HG03460 (cell line): Measurements from ENCODE around the gene MUC5B.
"Not testable (repeated sequence)": the region's sequence is repeated elsewhere in the genome, so short reads cannot be mapped to it uniquely, and the experiment has no call there.

Source experiments
- ATAC-seq: cut with Tn5 transposase; IDR thresholded peaks from one replicate; pipeline ENCODE4 v1.9.1; 2021; ENCODE audit not compliant: unreplicated experiment

The MUC5B gene

DNA sequence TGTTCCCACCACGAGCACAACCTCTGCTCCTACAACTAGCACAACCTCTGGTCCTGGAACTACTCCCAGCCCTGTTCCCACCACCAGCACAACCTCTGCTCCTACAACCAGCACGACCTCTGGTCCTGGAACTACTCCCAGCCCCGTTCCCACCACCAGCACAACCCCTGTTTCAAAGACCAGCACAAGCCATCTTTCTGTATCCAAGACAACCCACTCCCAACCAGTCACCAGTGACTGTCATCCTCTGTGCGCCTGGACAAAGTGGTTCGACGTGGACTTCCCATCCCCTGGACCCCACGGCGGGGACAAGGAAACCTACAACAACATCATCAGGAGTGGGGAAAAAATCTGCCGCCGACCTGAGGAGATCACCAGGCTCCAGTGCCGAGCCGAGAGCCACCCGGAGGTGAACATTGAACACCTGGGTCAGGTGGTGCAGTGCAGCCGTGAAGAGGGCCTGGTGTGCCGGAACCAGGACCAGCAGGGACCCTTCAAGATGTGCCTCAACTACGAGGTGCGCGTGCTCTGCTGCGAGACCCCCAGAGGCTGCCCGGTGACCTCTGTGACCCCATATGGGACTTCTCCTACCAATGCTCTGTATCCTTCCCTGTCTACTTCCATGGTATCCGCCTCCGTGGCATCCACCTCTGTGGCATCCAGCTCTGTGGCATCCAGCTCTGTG, 30.9 kb upstream of the MUC5B start:
- ATAC-seq, result not testable (repeated sequence)

DNA sequence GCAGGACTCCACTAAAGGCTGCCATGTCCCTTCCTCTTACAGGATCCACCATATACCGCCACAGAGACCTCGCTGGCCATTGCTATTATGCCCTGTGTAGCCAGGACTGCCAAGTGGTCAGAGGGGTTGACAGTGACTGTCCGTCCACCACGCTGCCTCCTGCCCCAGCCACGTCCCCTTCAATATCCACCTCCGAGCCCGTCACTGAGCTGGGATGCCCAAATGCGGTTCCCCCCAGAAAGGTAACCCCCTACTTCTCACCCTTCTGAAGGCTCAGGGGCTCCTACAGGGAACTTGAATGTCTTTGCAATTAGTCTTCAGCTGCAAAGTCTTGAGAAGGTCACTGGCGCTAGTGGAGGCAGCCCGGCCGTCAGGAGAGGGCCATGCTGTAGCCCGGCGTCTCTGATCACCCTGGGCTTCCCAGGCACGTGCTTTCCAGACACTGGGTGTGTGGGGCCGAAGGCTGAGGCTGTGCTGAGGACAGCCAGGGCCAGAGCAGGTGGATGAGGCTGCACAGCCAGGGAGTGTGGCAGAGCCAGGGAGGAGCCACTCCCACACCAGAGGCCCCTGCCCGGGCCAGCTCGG, 30.0 kb upstream of the MUC5B start:
- no peak for ATAC-seq

DNA sequence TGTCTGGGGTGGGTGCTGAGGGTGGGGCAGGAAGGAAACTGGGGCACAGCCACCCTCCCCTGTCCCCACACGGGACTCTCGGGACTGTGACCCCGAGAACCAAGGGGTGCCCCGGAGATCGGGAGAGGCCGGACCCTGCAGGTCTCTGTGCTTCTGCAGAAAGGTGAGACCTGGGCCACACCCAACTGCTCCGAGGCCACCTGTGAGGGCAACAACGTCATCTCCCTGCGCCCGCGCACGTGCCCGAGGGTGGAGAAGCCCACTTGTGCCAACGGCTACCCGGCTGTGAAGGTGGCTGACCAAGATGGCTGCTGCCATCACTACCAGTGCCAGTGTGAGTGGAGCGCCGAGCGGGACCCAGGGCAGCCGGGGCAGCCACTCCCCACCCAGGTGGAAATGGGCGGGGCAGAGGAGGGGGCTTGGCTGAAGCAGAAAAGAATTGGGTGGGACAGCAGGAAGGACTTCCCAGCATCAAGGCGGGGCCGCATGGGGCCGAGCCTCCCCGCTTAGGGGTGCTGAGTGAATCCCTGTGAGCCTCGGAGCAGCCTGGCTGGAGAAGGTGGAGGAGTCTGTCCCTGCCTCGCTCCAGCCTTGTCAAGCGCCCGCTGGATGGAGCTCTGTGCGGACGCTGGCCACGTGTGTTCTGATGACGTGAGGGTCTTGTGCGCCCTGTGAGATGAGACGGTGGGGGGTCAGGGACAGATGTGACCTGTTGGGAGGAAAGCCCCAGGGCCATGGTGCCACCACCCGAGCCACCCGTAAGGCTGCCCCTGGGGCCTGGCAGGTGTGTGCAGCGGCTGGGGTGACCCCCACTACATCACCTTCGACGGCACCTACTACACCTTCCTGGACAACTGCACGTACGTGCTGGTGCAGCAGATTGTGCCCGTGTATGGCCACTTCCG, 29.3 kb upstream of the MUC5B start:
- ATAC-seq, result no peak

DNA sequence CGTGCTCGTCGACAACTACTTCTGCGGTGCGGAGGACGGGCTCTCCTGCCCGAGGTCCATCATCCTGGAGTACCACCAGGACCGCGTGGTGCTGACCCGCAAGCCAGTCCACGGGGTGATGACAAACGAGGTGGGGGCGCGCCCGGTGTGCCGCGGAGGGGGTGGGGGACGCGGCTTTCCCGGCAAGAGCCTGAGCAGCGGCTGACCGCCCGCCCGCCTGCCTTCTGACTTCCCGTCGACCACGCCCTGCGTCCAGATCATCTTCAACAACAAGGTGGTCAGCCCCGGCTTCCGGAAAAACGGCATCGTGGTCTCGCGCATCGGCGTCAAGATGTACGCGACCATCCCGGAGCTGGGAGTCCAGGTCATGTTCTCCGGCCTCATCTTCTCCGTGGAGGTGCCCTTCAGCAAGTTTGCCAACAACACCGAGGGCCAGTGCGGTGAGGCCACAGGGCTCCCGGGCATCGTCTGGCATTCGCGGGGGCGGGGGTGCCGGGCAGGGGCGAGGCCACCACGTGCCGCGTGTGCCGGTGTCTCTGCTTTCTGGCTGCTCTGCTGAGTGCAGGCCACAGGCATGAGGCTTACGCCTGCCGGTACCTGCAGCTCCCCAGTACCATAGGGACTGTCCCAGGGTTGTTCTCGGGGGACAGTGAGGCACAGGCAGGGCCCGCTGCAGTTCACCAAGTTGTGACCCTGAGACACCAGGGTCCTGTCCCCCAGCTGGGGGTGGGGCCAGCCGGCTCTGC, 28.5 kb upstream of the MUC5B start:
- no peak for ATAC-seq

DNA sequence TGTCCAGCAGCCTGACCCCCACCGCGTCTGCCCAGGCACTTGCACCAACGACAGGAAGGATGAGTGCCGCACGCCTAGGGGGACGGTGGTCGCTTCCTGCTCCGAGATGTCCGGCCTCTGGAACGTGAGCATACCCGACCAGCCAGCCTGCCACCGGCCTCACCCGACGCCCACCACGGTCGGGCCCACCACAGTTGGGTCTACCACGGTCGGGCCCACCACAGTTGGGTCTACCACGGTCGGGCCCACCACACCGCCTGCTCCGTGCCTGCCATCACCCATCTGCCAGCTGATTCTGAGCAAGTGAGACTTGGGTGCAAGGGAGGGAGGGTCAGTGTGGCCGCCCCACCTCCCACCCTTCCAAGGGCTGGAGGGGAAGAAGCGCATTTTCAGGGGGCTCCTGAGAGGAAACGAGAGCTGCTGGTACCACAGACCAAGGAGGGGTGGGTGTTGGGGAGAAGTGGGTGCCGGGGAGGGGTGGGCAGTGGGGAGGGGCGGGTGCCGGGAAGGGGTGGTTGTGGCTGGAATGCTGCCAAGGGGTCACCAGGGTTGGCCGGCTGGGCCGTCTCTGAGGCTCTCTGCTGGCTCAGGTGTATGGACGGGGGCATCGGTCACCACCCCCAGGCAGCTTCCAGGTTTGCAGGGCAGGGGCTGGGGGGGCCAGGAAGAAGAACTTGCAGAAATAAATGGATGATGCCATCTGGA, 27.7 kb upstream of the MUC5B start:
- ATAC-seq, result no peak

DNA sequence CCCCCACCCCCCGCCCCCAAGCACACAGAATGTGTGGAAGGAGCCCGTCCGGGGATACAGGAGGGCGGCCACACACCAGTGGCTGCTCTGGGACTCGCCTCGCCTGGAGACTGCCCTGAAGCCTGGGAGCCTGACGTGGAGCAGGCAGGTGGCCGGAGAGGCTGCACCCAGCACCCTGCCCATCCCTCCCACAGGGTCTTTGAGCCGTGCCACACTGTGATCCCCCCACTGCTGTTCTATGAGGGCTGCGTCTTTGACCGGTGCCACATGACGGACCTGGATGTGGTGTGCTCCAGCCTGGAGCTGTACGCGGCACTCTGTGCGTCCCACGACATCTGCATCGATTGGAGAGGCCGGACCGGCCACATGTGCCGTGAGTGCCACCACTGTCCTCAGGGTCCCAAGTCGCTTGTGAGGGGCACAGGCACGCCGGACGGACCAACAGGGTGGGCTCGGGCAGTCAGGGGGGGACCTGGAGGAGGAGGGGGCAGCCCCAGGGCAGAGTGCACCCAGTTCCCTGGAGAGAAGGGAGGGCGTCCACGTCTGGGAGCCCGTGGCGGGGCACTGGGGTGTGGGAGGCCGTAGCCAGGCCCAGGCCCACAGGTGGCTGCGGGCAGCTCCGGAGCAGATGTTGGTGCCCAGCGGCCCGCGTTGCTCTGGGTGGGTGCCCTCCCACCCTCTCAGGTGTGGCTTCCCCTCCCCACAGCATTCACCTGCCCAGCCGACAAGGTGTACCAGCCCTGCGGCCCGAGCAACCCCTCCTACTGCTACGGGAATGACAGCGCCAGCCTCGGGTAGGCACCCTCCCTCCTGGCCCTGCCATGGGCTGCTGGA, 27.0 kb upstream of the MUC5B start:
- ATAC-seq, result no peak

DNA sequence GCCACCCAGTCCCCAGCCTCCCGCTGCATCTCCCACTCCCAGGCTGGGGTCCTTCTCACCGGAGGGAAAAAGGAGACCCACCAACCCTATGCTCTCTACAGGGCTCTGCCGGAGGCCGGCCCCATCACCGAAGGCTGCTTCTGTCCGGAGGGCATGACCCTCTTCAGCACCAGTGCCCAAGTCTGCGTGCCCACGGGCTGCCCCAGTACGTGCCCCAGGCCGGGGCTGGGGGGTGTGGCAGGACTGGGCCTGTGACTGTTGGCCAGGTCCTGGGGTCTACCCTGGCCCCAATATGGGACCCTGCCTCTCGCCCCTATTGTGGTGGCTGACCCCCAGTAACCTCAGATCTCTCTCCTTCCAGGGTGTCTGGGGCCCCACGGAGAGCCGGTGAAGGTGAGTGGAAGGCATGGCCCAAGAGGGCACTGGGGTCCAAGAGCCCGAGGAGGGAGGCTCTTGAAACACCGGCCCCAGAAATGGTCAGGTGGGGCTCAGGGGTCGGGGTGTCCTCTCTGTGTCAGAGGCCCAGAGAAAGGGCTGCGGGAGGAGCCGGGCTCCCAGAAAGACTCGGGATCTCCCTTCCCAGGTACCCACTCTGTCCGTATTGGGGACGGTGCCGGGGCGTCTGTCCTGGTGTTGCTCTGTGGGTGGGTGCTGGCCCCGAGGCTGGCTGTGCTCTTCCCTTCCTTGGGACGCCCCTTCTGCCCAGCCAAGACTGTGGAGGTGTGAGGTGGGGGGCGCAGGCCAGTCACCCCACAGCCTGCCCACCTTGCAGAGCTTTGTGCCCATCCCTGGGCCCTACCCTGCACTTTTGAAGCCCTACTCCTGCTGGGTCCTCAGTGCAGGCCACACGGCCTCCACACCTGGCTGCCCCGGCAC, 26.1 kb upstream of the MUC5B start:
- ATAC-seq, result no peak

DNA sequence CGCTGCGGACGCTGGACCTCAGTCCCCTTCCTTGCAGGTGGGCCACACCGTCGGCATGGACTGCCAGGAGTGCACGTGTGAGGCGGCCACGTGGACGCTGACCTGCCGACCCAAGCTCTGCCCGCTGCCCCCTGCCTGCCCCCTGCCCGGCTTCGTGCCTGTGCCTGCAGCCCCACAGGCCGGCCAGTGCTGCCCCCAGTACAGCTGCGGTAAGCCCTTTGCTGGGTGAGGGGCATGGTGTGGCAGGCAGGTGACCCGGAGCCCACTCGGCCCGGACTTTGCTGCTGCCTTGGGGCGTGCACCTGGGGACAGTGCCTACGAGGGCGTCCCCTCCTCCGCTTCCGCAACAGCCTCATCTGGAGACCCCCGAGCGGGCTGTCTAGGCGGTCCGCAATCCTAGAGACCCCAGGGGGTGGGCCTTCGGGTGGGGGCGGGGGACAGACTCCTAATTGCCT, 25.4 kb upstream of the MUC5B start:
- no peak for ATAC-seq

DNA sequence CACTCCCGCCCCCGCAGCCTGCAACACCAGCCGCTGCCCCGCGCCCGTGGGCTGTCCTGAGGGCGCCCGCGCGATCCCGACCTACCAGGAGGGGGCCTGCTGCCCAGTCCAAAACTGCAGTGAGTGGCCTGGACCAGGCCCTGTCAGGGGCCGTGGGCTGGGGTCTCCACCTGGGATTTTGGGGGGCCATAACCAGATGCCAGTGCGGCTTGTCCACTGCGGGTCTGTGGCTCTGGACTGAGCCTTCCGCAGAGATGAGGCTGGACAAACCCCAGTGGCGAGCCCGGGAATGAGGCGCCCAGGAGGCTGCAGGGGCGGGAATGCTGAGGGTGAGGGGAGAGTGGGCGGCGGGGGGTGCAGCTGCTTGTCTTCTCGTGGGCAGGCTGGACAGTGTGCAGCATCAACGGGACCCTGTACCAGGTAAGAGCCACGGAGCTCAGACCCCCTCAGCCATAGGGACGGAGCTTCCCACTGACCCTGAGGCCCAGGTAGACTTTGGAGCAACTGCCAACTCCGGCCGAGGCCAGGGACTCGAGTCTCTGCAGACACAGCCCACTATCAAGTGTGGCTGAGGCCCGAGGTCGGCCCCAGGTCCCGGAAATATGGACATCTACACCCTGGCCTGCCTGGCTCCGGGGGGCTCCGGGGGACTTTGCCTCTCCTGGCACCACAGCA, 24.8 kb upstream of the MUC5B start:
- no peak for ATAC-seq

DNA sequence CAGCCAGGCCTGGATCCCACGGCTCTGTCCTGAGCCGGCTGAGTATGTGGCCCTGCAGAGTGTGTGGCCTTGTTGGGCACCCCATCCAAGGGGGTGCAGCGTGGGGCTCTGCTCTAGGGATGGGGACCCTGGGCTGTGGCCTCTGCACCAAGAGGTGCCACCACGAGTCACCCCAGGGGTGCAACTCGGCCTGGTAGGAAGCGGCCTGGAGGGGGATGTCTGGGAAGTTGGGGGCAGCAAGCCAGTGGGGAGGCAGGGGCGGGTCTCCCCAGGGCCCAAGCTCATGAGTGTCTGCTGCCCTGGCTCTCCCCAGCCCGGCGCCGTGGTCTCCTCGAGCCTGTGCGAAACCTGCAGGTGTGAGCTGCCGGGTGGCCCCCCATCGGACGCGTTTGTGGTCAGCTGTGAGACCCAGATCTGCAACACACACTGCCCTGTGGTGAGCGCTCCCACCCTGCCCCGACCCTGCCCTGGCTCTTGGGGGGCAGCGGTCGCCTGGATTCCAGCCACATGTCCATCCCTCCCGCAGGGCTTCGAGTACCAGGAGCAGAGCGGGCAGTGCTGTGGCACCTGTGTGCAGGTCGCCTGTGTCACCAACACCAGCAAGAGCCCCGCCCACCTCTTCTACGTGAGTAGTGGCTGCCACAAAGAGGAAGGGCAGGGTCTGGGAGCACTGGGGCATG, 24.2 kb upstream of the MUC5B start:
- ATAC-seq, result no peak

DNA sequence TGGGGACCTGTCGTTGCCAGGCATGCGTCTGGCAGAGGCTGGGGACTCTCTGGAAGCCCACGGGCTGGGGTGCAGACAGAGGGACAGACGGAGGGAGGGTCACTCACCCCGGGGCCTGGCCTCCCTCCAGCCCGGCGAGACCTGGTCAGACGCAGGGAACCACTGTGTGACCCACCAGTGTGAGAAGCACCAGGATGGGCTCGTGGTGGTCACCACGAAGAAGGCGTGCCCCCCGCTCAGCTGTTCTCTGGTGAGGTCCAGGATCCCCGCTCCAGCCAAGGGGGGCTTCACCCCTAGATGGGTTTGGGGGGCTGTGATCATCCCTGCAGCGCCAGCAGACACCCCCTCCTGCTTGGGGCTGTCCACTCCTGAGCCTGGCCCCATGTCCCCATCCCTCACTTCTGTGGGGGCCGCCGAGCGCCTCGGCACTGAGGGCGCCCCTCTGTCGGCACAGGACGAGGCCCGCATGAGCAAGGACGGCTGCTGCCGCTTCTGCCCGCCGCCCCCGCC, 23.6 kb upstream of the MUC5B start:
- no peak for ATAC-seq

DNA sequence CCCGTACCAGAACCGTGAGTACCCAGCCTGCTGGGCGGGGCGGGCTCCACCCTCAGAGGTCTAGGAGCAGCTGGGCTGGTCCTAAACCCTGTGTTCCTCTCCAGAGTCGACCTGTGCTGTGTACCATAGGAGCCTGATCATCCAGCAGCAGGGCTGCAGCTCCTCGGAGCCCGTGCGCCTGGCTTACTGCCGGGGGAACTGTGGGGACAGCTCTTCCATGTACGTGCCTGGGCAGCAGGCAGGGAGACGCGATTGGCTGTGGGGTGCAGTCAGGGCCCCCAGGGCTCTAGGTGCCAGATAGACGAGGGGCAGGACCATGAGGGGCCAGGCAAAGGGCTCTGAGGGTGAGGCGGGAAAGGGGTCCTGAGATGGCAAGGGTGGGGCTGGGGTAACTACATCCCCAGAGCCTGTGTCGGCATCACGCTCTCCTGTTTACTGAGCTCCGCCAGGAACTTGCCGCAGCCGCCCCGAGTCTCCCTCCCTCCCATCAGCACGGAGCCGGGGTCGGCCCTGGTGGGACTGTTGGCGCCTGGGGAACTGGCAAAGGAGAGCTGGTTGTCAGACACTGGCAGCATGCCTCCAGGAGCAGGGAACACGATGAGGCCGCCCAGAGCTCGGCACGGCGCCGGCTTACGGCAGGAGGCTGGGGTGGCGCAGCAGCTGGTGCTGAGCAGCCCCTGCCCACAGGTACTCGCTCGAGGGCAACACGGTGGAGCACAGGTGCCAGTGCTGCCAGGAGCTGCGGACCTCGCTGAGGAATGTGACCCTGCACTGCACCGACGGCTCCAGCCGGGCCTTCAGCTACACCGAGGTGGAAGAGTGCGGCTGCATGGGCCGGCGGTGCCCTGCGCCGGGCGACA, 22.9 kb upstream of the MUC5B start:
- ATAC-seq, result no peak

DNA sequence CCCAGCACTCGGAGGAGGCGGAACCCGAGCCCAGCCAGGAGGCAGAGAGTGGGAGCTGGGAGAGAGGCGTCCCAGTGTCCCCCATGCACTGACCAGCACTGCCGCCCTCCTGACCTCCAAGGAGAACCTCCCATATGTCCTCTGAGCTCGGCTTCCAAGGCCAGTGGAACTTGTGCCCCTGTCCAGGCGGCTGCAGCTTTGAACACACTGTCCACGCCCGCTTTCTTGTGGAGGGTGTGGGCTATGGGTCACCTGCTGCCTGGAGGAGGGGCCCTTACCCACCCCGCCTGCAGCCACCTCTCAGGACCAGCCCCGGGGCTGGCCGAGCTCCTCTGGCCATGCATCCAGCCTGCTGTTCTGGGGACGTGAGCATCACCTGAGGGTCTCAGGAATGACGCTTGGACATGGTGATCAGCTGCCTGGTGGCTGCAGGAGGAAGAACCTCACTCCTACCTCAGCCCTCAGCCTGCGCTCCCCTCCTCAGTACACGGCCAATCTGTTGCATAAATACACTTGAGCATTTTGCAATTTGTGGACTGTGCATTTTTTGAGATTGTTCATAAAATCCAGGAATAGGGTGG, 22.2 kb upstream of the MUC5B start:
- ATAC-seq, result no peak

DNA sequence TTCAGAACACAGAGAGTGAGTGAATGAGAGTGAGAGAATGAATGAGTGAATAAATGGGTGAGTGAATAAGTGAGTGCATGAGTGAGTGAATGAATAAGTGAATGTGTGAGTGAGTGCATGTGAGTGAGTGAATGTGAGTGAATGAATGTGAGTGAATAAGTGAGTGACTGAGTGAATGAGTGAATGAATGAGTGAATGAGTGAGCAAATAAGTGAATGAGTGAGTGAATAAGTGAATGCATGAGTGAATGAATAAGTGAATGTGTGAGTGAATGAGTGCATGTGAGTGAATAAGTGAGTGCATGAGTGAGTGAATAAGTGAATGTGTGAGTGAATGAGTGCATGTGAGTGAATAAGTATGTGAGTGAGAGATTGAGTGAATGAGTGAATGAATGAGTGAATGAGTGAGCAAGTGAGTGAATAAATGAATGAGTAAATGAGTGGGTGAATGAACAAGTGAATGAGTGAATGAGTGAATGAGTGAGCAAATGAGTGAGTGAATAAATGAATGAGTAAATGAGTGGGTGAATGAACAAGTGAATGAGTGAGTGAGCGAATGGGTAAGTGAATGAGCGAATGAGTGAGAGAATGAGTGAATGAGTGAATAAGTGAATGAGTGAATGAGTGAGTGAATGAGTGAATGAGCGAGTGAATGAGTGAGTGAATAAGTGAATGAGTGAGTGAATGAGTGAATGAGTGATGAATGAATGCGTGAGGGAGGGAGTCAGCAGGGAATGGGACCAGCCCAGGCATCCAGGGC, 21.3 kb upstream of the MUC5B start:
- ATAC-seq, result no peak

DNA sequence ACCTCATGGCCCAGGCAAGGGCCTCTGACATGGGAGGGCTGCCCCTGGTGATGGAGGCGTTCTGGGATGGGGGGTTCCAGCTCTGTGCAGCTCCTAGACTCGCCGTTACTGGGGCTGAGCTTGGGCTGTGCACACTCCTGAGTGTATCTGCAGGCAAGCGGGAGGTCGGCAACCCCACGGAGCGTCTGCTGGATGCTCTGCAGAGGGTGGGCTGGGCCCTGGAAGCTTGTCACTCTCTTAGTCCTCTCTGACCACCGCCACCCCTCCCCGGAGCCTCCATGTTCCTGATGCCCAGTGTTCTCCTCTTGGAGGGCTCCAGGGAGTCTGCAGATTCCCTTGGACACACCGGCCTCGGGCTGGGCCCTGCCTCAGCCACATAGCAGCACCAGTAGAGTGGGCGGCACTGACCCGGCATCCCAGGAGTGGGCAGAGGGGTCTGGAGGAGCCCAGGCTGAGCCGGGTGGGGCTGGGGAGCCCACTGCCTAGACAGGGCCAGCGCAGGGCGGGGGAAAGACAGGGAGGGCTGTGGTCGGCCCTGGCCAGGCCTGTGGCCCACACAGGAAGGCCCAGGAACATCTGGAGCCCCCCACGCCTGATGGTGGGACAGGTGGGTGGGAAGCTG, 20.6 kb upstream of the MUC5B start:
- no peak for ATAC-seq
